Measurements from ENCODE around the gene PRKCH.

The PRKCH gene

GRCh38 chr14:61542848-61543790, 221.7 kb downstream of the PRKCH start:
- H3K4me3 ChIP-seq (ENCODE audit: low read length): no peak overlapping the region
- no peaks in the 10 kb centered on the region for H3K36me3 ChIP-seq (replicated peaks; ENCODE audit: low read depth, low read length)
- no peak overlapping the region for H3K27ac ChIP-seq (ENCODE audit: low read length)
- H3K4me1 ChIP-seq (ENCODE audit: low read length): no peaks in the 10 kb centered on the region
- peaks cover 8% of the 10 kb centered on the region for H3K27me3 ChIP-seq (ENCODE audit: low read depth, low read length)
- TF ChIP-seq EZH2phosphoT487 (IDR thresholded peaks at IDR 0.05; ENCODE audit: low read depth) (no peak), CTCF (IDR thresholded peaks at IDR 0.05; ENCODE audit: low read depth, low read length) (no peak)
- H2AFZ ChIP-seq (ENCODE audit: low read depth, low read length): no peak overlapping the region
- no peaks in the 10 kb centered on the region for H3K9me3 ChIP-seq (ENCODE audit: insufficient read depth, low read length)
- H3K4me2 ChIP-seq (ENCODE audit: low read length): no peak overlapping the region
- H3K9ac ChIP-seq (ENCODE audit: low read length): no peak overlapping the region
- H4K20me1 ChIP-seq (ENCODE audit: insufficient read depth, low read length): no peaks in the 10 kb centered on the region
- no peaks in the 10 kb centered on the region for H3K79me2 ChIP-seq (ENCODE audit: low read length)

GRCh38 chr14:61543946-61544345, 222.6 kb downstream of the PRKCH start:
- H3K9ac ChIP-seq (ENCODE audit: low read length): no peak overlapping the region
- no peaks in the 10 kb centered on the region for H3K79me2 ChIP-seq (ENCODE audit: low read length)
- H3K36me3 ChIP-seq (replicated peaks; ENCODE audit: low read depth, low read length): no peaks in the 10 kb centered on the region
- H3K4me3 ChIP-seq (ENCODE audit: low read length): no peak overlapping the region
- no peaks in the 10 kb centered on the region for H3K4me1 ChIP-seq (ENCODE audit: low read length)
- H3K4me2 ChIP-seq (ENCODE audit: low read length): no peak overlapping the region
- H3K27ac ChIP-seq (ENCODE audit: low read length): no peak overlapping the region
- no peak for TF ChIP-seq CTCF (IDR thresholded peaks at IDR 0.05; ENCODE audit: low read depth, low read length)
- TF ChIP-seq EZH2phosphoT487 (IDR thresholded peaks at IDR 0.05; ENCODE audit: low read depth): no peak
- no peaks in the 10 kb centered on the region for H3K9me3 ChIP-seq (ENCODE audit: insufficient read depth, low read length)
- H3K27me3 ChIP-seq (ENCODE audit: low read depth, low read length): peaks cover 3% of the 10 kb centered on the region
- no peaks in the 10 kb centered on the region for H4K20me1 ChIP-seq (ENCODE audit: insufficient read depth, low read length)
- no peak overlapping the region for H2AFZ ChIP-seq (ENCODE audit: low read depth, low read length)

- no peaks in the 10 kb centered on the region for H4K20me1 ChIP-seq (ENCODE audit: insufficient read depth, low read length)
- H3K9me3 ChIP-seq (ENCODE audit: insufficient read depth, low read length): no peaks in the 10 kb centered on the region
- H3K4me3 ChIP-seq (ENCODE audit: low read length): no peak overlapping the region
- H3K4me2 ChIP-seq (ENCODE audit: low read length): no peak overlapping the region
- no peaks in the 10 kb centered on the region for H3K36me3 ChIP-seq (replicated peaks; ENCODE audit: low read depth, low read length)
- H3K4me1 ChIP-seq (ENCODE audit: low read length): no peaks in the 10 kb centered on the region
- H2AFZ ChIP-seq (ENCODE audit: low read depth, low read length): no peak overlapping the region
- TF ChIP-seq CTCF (IDR thresholded peaks at IDR 0.05; ENCODE audit: low read depth, low read length): no peak
- TF ChIP-seq EZH2phosphoT487 (IDR thresholded peaks at IDR 0.05; ENCODE audit: low read depth): no peak
- no peaks in the 10 kb centered on the region; the same call in 1 of the 2 replicates for H3K27me3 ChIP-seq (ENCODE audit: low read depth, low read length)
- no peak overlapping the region for H3K27ac ChIP-seq (ENCODE audit: low read length)
- no peak overlapping the region for H3K9ac ChIP-seq (ENCODE audit: low read length)
- no peaks in the 10 kb centered on the region for H3K79me2 ChIP-seq (ENCODE audit: low read length)
Measured at GRCh38 chr14:61544448-61545330, 223.3 kb downstream of the PRKCH start.
